ENCODE results near the gene INPP5D.

GRCh38 chr2:233168445-233168844 lies 108.3 kb downstream of the INPP5D start:
- no peak for TF ChIP-seq GATA3 (IDR thresholded peaks at IDR 0.05; ENCODE audit: low read depth, low read length)
- TF ChIP-seq GATA2 (IDR thresholded peaks at IDR 0.05; ENCODE audit: low read depth, low read length): no peak

All from SH-SY5Y (cell line).